ENCODE data around the gene ACAD9. TPM values are rescaled to one million over a fixed set of nuclear protein-coding genes. Genes with fewer than 3 reads are reported as not detected.

Gene ACAD9
- total and polyA plus RNA-seq, 2 of the 13 experiments (the other 11 are each of a cell fraction or from before 2014, with no cell fraction given) = 15.3 to 38.2 TPM

- TF ChIP-seq AKNA (CRISPR knock-in tag; IDR thresholded peaks at IDR 0.05; ENCODE audit: borderline replicate concordance) (0 out of 2 replicates have a peak, but pooled peaks have one; percentile 29), ZBTB1 (CRISPR knock-in tag; IDR thresholded peaks at IDR 0.05; ENCODE audit: borderline replicate concordance) (no peak), ZNF280B (CRISPR knock-in tag; IDR thresholded peaks at IDR 0.05; ENCODE audit: borderline replicate concordance) (peak; percentile 99), MATR3 (CRISPR knock-in tag; IDR thresholded peaks at IDR 0.05) (no peak), RBAK (CRISPR knock-in tag; IDR thresholded peaks at IDR 0.05) (no peak), MBD4 (IDR thresholded peaks at IDR 0.05; ENCODE audit: borderline replicate concordance, low read length) (no peak), ZNF33B (CRISPR knock-in tag; IDR thresholded peaks at IDR 0.05) (no peak), MED13 (CRISPR knock-in tag; IDR thresholded peaks at IDR 0.05) (peak; percentile 91), SNAI1 (CRISPR knock-in tag; IDR thresholded peaks at IDR 0.05; ENCODE audit: borderline replicate concordance) (peak; percentile 92; the same call in 1 of the 2 replicates), ZNF256 (CRISPR knock-in tag; conservative IDR thresholded peaks at IDR 0.05) (peak; percentile 96), ZBTB3 (CRISPR knock-in tag; IDR thresholded peaks at IDR 0.05; ENCODE audit: borderline replicate concordance, low read depth) (0 out of 2 replicates have a peak, but pooled peaks have one; percentile 33), KDM6A (CRISPR knock-in tag; IDR thresholded peaks at IDR 0.05; ENCODE audit: low read depth) (no peak), ZNF574 (CRISPR knock-in tag; IDR thresholded peaks at IDR 0.05) (peak; percentile 92), CSRNP1 (CRISPR knock-in tag; IDR thresholded peaks at IDR 0.05) (peak; percentile 91), KLF6 (CRISPR knock-in tag; IDR thresholded peaks at IDR 0.05) (peak; percentile 76), FOXK1 (CRISPR knock-in tag; IDR thresholded peaks at IDR 0.05; ENCODE audit: borderline replicate concordance, low read depth) (peak; percentile 94)
Observed at GRCh38 chr3:128879125-128879969, at the start of gene ACAD9 (continued).

All from HepG2 (cell line).